Endodermal cell (in vitro differentiated cells): Measurements from ENCODE around the gene RAG2. TPM values are rescaled to one million over a fixed set of nuclear protein-coding genes. Genes with fewer than 3 reads are reported as not detected.

ENCODE experiments used
- DNase-seq: peaks from one replicate; pipeline ENCODE4 v3.0.0-alpha.2; 2017
- H3K27ac ChIP-seq: 2 replicates; pipeline ENCODE4 v1.5.1; 2013; ENCODE audit warnings: mild to moderate bottlenecking, low read depth, low read length, moderate library complexity
- H3K27me3 ChIP-seq: 2 replicates; pipeline ENCODE4 v1.6.1; 2013; ENCODE audit warnings: mild to moderate bottlenecking, low read length, moderate library complexity; ENCODE audit not compliant: insufficient read depth, control insufficient read depth, poor library complexity, severe bottlenecking
- H3K36me3 ChIP-seq: 2 replicates; pipeline ENCODE4 v1.7.0; 2013; ENCODE audit warnings: mild to moderate bottlenecking, low read length, moderate library complexity; ENCODE audit not compliant: control insufficient read depth, insufficient read depth
- H3K4me1 ChIP-seq: one replicate; pipeline ENCODE4 v1.7.0; 2013; ENCODE audit warnings: low read length; ENCODE audit not compliant: control insufficient read depth, insufficient read depth
- H3K4me3 ChIP-seq: 2 replicates; pipeline ENCODE4 v1.5.1; 2013; ENCODE audit warnings: mild to moderate bottlenecking, low read length, moderate library complexity
- H3K9ac ChIP-seq: 2 replicates; pipeline ENCODE4 v1.6.1; 2013; ENCODE audit warnings: mild to moderate bottlenecking, low read length, moderate library complexity; ENCODE audit not compliant: poor library complexity, severe bottlenecking; ENCODE audit errors: extremely low read depth
- H3K9me3 ChIP-seq: 2 replicates; pipeline ENCODE4 v1.6.1; 2013; ENCODE audit warnings: mild to moderate bottlenecking, low read length, moderate library complexity; ENCODE audit not compliant: control insufficient read depth
- H3K27ac Mint-ChIP-seq: 2 replicates; pipeline ENCODE4 v1.8.0; 2020; ENCODE audit warnings: mixed read lengths
- H3K27me3 Mint-ChIP-seq: 2 replicates; pipeline ENCODE4 v1.8.0; 2021; ENCODE audit warnings: mild to moderate bottlenecking, mixed read lengths; ENCODE audit not compliant: insufficient read depth
- H3K36me3 Mint-ChIP-seq: 2 replicates; pipeline ENCODE4 v1.8.0; 2020; ENCODE audit warnings: low read depth, mixed read lengths
- H3K4me1 Mint-ChIP-seq: 2 replicates; pipeline ENCODE4 v1.8.0; 2020; ENCODE audit warnings: mixed read lengths
- H3K4me3 Mint-ChIP-seq: 2 replicates; pipeline ENCODE4 v1.8.0; 2020; ENCODE audit warnings: mild to moderate bottlenecking, moderate library complexity, mixed read lengths
- H3K9me3 Mint-ChIP-seq: 2 replicates; pipeline ENCODE4 v1.8.0; 2020; ENCODE audit warnings: mild to moderate bottlenecking, mixed read lengths
- WGBS, 2 experiments: methylation state at CpG; one replicate each; pipeline versions ENCODE4 v1.1.5 to v1.1.7; 2013; ENCODE audit warnings: missing lambda C conversion rate in 2 of 2, mixed read lengths in 1 of 2; ENCODE audit not compliant: insufficient coverage in 1 of 2, insufficient read length in 1 of 2; 5-methylcytosine and 5-hydroxymethylcytosine counted together
- total RNA-seq, 2 donors: library from RNA; stranded (reverse); fragmentation: NEBNext Ultra II Directional in 1 of 2; extraction: Animal tissue kit (Norgen Biotek cat#: 25700) in 1 of 2; gene quantifications; 2 replicates in 1 of 2; 3 replicates in 1 of 2; pipeline ENCODE4 v1.2.1, GENCODE V29; 2021
- TF ChIP-seq, protein P1 (sequence below): fragments of 200-600 bp; sonication (generic); conservative IDR thresholded peaks from 2 replicates; pipeline ENCODE4 v1.5.0; 2021; ENCODE audit warnings: antibody characterized with exemption, mild to moderate bottlenecking

RAG2 gene
- total RNA-seq, 2 donors from 2014 or later: not detected

DNA sequence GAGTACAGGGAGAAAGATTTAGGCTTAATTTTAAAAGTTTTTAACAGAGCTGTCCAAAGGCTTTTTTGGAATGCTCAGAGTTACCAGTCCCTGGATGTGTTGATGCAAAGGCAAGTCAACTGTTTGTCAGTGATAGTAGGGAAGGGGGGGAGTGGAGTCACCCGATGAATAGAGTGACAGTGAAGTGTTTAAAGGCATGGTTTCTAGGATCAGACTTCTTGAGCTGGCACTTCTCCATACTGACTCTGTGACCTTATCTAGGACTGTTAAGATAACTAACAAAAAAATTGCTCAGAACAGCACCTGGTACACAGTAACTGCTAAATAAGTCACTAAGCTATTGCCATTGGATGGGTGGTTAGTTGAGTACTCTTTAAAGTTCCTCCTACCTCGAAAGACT, 11.3 kb upstream of the RAG2 start:
- H3K36me3 ChIP-seq: no peaks in the 10 kb centered on the region
- Mint-ChIP-seq H3K27me3 (no peaks in the 10 kb centered on the region), H3K9me3 (peaks cover 3% of the 10 kb centered on the region), H3K27ac (no peak overlapping the region), H3K4me3 (no peak overlapping the region), H3K36me3 (peaks cover 4% of the 10 kb centered on the region), H3K4me1 (peaks cover 4% of the 10 kb centered on the region)
- no peak overlapping the region for H3K27ac ChIP-seq
- TF ChIP-seq, protein P1, sequence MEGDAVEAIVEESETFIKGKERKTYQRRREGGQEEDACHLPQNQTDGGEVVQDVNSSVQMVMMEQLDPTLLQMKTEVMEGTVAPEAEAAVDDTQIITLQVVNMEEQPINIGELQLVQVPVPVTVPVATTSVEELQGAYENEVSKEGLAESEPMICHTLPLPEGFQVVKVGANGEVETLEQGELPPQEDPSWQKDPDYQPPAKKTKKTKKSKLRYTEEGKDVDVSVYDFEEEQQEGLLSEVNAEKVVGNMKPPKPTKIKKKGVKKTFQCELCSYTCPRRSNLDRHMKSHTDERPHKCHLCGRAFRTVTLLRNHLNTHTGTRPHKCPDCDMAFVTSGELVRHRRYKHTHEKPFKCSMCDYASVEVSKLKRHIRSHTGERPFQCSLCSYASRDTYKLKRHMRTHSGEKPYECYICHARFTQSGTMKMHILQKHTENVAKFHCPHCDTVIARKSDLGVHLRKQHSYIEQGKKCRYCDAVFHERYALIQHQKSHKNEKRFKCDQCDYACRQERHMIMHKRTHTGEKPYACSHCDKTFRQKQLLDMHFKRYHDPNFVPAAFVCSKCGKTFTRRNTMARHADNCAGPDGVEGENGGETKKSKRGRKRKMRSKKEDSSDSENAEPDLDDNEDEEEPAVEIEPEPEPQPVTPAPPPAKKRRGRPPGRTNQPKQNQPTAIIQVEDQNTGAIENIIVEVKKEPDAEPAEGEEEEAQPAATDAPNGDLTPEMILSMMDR: no peak
- no peak overlapping the region for H3K9ac ChIP-seq
- H3K27me3 ChIP-seq: no peaks in the 10 kb centered on the region
- peaks cover 3% of the 10 kb centered on the region for H3K4me1 ChIP-seq
- WGBS, 2 experiments: 92 to 93% methylated on average over 1 to 2 of the region's 2 CpGs
- H3K4me3 ChIP-seq: no peak overlapping the region
- H3K9me3 ChIP-seq: no peaks in the 10 kb centered on the region
- DNase-seq: no peak

DNA sequence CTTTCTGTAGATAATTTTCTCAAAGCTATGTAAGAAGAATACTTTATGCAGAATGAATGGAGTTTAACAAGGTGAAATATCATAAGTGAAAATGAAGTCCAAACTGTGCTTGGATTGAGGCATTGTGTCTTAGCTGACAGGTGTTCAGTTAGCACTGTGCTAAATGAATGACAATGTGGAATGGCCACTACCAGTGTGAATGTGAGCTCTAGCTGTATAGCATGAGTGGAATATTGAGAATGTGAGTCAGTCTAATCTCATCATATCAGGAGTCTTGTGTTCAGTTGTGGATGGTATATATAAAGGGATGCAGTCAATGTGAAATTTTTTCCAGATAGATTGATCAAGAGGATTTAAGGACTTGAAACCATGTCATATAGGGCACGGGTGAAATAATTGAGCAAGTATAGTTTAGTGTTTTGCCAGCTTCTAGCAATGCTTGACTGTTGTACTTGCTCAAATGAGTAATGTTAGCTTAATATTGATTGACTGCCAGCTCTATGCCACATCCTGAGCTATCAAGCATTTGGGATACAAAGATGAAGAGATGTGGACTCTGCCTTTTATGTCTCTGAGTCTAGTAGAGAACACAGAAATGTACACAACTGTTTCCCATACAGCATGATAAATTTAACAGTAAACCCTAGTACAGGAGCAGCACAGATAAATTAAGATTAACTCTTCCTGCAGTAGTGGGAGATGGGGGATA, 10.6 kb upstream of the RAG2 start:
- Mint-ChIP-seq H3K4me1 (peaks cover 4% of the 10 kb centered on the region), H3K27ac (no peak overlapping the region), H3K4me3 (no peak overlapping the region), H3K27me3 (no peaks in the 10 kb centered on the region), H3K36me3 (peaks cover 3% of the 10 kb centered on the region), H3K9me3 (peaks cover 1% of the 10 kb centered on the region)
- Histone ChIP-seq H3K27ac (no peak overlapping the region), H3K4me3 (no peak overlapping the region), H3K36me3 (no peaks in the 10 kb centered on the region), H3K9me3 (no peaks in the 10 kb centered on the region), H3K27me3 (no peaks in the 10 kb centered on the region), H3K9ac (no peak overlapping the region), H3K4me1 (peaks cover 3% of the 10 kb centered on the region)
- 92 to 100% methylated on average over 1 of the region's 1 CpG for WGBS, 2 experiments
- TF ChIP-seq, protein P1: no peak
- DNase-seq: no peak

DNA sequence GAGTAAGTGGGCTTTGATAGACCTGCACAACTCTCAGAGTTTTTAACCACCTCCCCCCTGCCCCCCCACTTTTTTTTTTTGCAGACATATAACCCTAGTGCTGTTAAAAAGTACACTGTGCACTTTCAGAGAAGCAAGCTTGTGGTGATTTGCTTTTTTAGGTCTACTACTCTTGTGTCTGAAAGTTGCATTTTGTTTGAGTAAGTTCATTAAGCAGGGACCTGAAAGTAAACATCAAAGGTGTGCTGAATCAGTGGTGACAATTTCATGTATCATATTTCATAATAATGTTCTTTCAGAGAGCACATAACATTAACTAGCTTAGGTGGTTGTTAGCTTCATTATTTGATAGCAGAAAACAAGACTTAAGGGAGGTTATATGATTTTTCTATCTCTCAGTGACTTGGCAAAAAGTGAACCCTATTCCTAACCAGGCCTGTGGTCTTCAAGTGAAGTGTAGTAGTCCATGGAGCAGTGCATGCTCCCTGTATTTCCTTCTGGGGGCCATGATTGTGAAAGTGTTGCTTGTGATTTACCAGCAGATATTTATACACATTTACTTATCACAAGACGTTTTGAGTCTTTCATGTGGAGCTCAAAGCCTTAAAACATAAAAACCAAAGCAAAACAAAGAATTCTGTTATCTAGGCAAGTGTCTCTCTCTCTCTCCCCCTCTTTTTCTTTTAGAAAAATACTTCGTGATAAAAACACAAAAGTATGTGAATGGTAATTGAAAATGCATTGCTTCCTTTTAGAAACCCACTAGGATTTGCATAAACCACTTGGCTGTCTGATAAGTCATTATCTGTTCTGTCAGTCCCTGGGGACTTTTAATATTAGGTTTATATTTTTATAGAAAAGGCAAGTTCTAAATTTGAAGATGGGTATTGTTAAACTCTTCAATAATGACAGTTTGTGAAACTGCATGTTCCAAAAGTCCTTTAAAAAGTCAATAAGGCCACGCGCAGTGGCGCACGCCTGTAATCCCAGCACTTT, 7.5 kb upstream of the RAG2 start:
- H3K4me1 Mint-ChIP-seq: peaks cover 4% of the 10 kb centered on the region
- Histone ChIP-seq H3K4me3 (no peak overlapping the region), H3K27ac (no peak overlapping the region), H3K36me3 (no peaks in the 10 kb centered on the region), H3K9me3 (no peaks in the 10 kb centered on the region), H3K9ac (no peak overlapping the region), H3K27me3 (no peaks in the 10 kb centered on the region), H3K4me1 (peaks cover 3% of the 10 kb centered on the region)
- H3K36me3 Mint-ChIP-seq: no peaks in the 10 kb centered on the region
- TF ChIP-seq, protein P1: no peak
- no peaks in the 10 kb centered on the region for H3K9me3 Mint-ChIP-seq
- H3K4me3 Mint-ChIP-seq: no peak overlapping the region
- no peak overlapping the region for H3K27ac Mint-ChIP-seq
- 89 to 100% methylated on average over 4 to 6 of the region's 6 CpGs for WGBS, 2 experiments
- no peak for DNase-seq
- no peaks in the 10 kb centered on the region for H3K27me3 Mint-ChIP-seq
